Measurements from ENCODE around the gene POP4. TPM values are rescaled to one million over a fixed set of nuclear protein-coding genes. Genes with fewer than 3 reads are reported as not detected.

The POP4 gene
- total and polyA plus RNA-seq, 8 donors: 2.0 to 162 (median 55.5) TPM

DNA sequence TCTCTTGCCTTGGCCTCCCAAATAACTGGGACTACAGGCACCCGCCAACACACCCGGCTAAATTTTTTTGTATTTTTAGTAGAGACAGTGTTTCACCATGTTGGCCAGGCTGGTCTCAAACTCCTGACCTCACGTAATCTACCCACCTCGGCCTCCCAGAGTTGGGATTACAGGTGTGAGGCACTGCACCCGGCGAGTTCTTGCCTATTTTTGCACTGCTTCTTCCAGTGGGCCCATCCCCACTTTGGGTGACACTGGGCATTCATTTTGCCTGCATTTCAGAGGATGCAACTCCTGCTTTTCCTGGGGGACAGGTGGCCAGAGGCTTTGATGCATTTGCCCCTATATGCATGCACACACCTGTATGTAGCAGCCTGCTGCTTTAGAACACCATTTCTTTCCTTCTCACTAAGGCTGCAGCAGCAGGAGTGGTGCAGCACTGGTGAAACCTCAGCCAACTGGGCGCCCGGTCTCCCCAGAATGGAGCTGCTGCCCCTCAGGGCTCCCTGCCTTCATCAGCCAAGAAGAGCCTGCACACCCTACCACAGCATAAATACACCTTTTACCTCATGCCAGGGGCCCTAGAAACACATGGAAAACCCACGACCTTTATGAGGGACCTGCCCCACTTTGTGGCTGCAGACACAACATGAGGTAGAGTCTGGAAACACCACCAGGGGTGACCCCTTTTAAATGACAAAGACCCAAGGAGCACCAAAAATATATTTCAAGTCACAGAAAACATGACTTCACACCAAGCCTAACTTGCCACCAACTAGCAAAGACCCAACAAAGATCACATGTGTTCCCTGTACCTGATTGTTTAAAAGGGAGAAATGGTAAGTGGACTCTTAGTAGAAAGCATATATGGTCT is 36.8 kb upstream of the POP4 start:
- Histone ChIP-seq H3K4me3 (no peak overlapping the region), H3K36me3 (no peaks in the 10 kb centered on the region), H3K4me1 (no peaks in the 10 kb centered on the region), H3K27ac (no peak overlapping the region), H3K27me3 (peaks cover 0 to 77% (median 0%) of the 10 kb centered on the region in 3 donors), H3K9me3 (no peaks in the 10 kb centered on the region)
- 70 to 76% (median 71%) methylated on average over 8 to 9 of the region's 9 CpGs for WGBS, 5 donors
- peak in 1 of 2 donors; percentile 4 for DNase-seq
- TF ChIP-seq, protein P1, sequence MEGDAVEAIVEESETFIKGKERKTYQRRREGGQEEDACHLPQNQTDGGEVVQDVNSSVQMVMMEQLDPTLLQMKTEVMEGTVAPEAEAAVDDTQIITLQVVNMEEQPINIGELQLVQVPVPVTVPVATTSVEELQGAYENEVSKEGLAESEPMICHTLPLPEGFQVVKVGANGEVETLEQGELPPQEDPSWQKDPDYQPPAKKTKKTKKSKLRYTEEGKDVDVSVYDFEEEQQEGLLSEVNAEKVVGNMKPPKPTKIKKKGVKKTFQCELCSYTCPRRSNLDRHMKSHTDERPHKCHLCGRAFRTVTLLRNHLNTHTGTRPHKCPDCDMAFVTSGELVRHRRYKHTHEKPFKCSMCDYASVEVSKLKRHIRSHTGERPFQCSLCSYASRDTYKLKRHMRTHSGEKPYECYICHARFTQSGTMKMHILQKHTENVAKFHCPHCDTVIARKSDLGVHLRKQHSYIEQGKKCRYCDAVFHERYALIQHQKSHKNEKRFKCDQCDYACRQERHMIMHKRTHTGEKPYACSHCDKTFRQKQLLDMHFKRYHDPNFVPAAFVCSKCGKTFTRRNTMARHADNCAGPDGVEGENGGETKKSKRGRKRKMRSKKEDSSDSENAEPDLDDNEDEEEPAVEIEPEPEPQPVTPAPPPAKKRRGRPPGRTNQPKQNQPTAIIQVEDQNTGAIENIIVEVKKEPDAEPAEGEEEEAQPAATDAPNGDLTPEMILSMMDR (IDR thresholded peaks at IDR 0.05): no peak
- TF ChIP-seq POLR2AphosphoS5 (IDR thresholded peaks at IDR 0.05) (no peak), POLR2A (IDR thresholded peaks at IDR 0.05) (no peak), EP300 (IDR thresholded peaks at IDR 0.05) (no peak)
- intact Hi-C loops (cut with DNase I; ENCODE audit: low total_unique reads): no loop called here

DNA sequence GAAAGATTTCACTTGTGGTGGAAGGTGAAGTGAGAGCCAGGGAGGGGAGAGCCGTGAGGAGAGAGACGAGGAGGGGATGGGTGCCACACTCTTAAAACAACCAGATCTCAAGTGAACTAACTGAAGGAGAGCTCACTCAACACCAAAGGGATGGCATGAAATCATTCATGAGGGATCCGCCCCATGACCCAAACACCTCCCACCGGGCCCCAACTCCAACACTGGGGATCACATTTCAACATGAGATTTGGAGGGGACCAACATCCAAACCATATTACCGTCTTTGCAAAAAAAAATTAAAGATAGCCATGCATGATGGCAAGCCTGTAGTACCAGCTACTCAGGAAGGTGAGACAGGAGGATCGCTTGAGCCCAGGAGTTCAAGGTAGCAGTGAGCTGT is 34.9 kb upstream of the POP4 start:
- Histone ChIP-seq H3K9me3 (no peaks in the 10 kb centered on the region), H3K27ac (no peak overlapping the region), H3K4me3 (no peak overlapping the region), H3K4me1 (no peaks in the 10 kb centered on the region), H3K27me3 (peaks cover 0 to 76% (median 4%) of the 10 kb centered on the region in 3 donors), H3K36me3 (no peaks in the 10 kb centered on the region)
- intact Hi-C loops (cut with DNase I; ENCODE audit: low total_unique reads): no loop called here
- TF ChIP-seq, protein P1 (IDR thresholded peaks at IDR 0.05): no peak
- TF ChIP-seq EP300 (IDR thresholded peaks at IDR 0.05): no peak
- no peak for TF ChIP-seq POLR2AphosphoS5 (IDR thresholded peaks at IDR 0.05)
- no peak for TF ChIP-seq POLR2A (IDR thresholded peaks at IDR 0.05)
- no peak for DNase-seq
- 67 to 82% (median 79%) methylated on average over 6 of the region's 6 CpGs for WGBS, 5 donors

- Histone ChIP-seq H3K4me3 (no peak overlapping the region), H3K9me3 (no peaks in the 10 kb centered on the region), H3K36me3 (no peaks in the 10 kb centered on the region), H3K27ac (no peak overlapping the region), H3K4me1 (no peaks in the 10 kb centered on the region), H3K27me3 (peaks cover 0 to 76% (median 5%) of the 10 kb centered on the region in 3 donors)
- no peak for TF ChIP-seq POLR2A (IDR thresholded peaks at IDR 0.05)
- no peak for TF ChIP-seq EP300 (IDR thresholded peaks at IDR 0.05)
- TF ChIP-seq, protein P1 (IDR thresholded peaks at IDR 0.05): no peak
- 54 to 74% (median 70%) methylated on average over 6 to 7 of the region's 7 CpGs for WGBS, 5 donors
- intact Hi-C loops (cut with DNase I; ENCODE audit: low total_unique reads): no loop called here
- DNase-seq: no peak
Observed at GRCh38 chr19:29573486-29573885, 32.6 kb upstream of the POP4 start.

- no peak for TF ChIP-seq EP300 (IDR thresholded peaks at IDR 0.05)
- TF ChIP-seq, protein P1 (IDR thresholded peaks at IDR 0.05): no peak
- no peak for TF ChIP-seq POLR2A (IDR thresholded peaks at IDR 0.05)
- TF ChIP-seq POLR2AphosphoS5 (IDR thresholded peaks at IDR 0.05): no peak
- WGBS, 5 donors: 52 to 67% (median 64%) methylated on average over 3 of the region's 3 CpGs
- Histone ChIP-seq H3K36me3 (no peaks in the 10 kb centered on the region), H3K9me3 (no peaks in the 10 kb centered on the region), H3K4me1 (no peaks in the 10 kb centered on the region), H3K4me3 (no peak overlapping the region), H3K27me3 (peaks cover 0 to 85% (median 5%) of the 10 kb centered on the region in 3 donors), H3K27ac (no peak overlapping the region)
- no peak for DNase-seq
- intact Hi-C loops (cut with DNase I; ENCODE audit: low total_unique reads): no loop called here
Observed at GRCh38 chr19:29574510-29574909, 31.6 kb upstream of the POP4 start.

All from stomach (tissue), 9 donors.